Central memory CD4-positive, alpha-beta T cell (primary cell): ENCODE measurements around the gene GRM4.
"Not testable (repeated sequence)": the region's sequence is repeated elsewhere in the genome, so short reads cannot be mapped to it uniquely, and the experiment has no call there.

Experiments
- DNase-seq: peaks from one replicate; pipeline ENCODE4 v3.0.0; 2022

GRM4 gene

DNA sequence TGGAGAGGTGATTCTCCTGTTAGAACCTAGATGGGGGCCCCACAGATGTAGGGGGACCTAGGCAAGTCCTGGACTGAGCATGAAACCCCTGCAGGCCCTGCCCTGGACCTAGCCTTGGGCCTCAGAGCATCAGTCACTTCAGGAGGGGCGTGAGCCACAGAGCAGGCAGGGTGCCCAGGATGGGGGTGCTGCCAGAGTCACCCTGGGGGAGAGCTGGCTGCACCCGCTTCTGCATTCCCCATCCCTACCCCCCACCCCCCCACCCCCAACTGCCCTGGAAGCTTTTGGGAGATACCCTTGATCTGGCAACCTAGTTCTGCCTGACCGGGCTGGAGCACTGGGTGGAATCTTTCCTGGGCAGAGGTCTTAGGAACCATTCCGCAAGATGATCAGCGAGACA is 125.6 kb downstream of the GRM4 start:
- no peak for DNase-seq

DNA sequence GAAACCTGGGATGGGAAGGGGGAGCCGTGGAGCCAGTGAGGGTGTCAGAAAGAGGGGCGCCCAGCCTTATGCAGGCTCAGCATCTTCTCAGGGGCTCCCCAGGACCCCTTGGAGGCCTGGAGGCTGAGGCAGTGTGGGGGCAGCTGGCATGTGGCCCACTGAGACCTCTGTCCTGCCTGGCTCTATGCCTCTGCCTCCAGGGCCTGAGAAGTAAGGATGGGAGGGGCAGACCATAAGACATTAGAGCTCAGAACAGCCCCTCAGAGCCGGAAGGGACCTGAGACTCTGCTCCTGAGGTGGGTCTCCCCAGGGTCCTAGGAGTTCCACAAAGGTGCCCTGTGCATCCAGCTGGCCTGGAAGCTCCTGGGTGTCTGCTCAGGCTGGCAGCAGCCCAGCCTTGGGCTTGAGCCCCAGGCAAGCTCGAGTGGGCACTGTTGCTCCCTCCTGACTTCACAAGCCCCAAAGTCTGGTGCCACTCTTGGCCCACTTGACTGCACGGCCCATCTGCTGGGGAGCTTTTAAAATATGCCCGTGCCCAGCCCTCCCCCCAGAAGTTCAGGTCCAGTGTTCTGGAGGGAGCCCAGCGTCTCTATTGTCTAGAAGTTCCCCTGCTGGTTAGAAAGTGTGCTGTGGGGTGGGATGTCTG is 126.8 kb downstream of the GRM4 start:
- DNase-seq: no peak

DNA sequence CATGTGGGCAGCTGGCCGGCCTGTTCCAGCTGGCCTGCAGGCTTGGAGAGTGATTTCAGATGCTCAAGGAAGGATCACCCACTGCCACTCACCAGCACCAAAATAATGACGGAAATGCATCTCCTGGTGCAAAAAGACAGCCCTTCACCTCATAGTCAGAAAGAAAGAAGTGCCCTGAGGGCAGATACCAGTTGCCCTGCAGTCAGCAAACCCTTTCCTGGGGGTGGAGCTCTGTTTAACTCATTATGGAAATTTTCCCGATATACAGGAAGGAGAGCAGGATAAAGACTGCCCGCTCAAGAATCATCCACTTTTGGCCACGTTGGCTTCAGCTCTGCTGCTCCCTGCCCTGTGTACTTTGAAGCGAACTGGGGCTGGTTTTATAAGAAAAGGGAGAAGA is 127.9 kb downstream of the GRM4 start:
- DNase-seq: no peak

DNA sequence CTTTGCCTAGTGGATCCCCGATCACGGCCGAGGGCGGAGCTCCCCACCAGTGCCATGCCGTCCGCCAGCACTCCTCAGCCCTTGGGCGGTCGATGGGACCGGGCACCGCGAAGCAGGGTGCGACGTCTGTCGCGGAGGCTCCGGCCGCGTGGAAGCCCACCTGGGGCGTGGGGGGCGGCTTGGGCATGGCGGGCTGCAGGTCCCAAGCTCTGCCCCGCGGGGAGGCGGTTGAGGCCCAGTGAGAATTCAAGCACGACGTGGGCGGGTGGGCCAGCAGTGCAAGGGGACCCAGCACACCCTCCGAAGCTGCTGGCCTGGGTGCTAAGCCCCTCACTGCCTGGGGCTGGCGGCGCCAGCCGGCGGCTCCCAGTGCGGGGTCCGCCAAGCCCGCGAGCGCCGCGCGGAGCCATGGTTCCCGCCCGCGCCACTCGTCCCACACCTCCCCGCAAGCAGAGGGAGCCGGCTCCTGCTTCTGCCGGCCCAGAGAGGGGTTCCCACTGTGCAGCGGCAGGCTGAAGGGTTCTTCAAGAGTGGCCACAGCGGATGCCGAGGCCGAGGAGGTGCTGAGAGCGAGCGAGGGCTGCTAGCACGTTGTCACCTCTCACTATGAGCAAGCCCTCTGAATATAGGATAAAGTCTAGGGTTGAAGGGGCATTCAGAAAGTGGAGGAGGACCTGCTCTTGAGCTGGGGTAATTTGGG is 128.6 kb downstream of the GRM4 start:
- DNase-seq: no peak

DNA sequence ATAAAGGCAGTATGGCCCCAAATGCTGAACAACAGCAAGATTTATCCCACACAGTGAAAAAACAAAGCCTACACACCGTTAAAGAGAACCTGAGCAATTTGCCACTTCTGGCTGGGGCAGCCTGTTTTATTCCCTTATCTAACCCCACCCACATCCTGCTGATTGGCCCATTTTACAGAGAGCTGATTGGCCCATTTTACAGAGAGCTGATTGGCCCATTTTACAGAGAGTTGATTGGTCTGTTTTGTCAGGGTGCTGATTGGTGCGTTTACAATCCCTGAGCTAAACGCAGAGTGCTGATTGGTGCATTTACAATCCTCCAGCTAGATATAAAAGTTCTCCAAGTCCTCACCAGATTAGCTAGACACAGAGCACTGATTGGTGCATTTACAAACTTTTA is 129.3 kb downstream of the GRM4 start:
- not testable (repeated sequence) for DNase-seq

DNA sequence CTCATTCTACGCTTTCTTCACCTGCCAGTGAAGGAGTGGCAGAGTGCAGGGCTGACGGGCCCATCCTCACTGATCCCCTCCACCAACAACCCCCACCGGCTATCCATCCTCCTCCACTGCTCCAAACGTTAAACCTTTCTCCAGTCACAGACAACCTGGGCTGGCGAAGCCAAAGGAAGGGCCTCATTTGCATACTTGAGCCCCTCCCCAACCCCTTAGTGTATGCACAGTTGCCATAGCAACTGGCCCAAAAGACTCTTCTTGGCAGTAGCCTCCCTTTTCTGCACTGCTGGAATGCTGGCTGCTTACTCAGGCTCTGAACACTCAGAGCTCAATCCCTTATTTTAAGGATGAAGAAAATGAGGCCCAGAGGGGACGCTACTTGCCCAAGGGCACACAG is 130.3 kb downstream of the GRM4 start:
- no peak for DNase-seq

DNA sequence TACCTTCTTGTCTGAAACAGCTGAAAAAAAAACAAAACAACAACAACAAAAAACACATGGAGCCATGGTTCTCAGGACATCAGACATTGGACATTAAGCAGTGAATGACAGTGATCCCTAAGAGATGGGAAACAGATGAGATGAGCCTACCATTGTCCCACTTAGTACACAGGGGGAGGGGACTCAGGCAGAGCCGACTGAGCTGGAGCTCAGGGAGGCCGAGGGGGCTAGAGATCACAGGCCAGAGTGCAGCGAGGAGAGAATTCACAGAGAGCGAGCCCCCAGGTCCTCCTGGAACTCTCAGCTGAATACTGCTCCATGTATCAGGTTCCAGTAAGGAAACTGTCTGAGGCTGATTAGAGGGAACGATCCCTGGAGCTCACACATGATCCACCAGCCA is 134.6 kb downstream of the GRM4 start:
- DNase-seq: no peak

DNA sequence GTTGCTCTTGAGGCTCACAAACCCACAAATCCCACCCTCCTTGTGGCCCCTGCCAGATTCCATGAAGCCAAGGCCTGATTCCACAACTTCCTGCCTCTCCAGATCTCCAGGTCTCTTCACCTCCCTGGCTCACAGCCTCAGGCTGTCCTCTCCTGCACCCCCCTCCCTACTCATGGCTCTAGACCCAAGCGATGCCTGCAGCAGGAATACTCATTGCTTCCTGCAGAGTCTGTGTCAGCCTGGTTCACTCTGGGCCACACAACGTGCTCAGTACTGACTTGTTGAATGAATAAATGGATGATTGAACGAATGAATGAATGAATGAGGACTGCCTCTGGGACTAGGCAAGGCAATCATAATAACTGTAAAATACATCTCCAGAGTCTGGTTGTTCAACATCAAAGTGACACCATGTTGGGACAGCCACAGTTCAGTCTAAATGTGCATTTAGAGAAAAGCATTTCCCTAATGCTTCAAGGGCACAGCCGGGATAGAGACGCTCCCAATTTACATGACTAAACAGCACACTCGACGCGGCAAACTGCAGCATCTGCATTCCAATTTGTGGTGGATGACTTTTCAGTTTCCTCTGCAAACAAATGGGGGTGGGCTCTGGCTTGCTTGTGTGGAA is 139.9 kb downstream of the GRM4 start:
- DNase-seq: no peak

DNA sequence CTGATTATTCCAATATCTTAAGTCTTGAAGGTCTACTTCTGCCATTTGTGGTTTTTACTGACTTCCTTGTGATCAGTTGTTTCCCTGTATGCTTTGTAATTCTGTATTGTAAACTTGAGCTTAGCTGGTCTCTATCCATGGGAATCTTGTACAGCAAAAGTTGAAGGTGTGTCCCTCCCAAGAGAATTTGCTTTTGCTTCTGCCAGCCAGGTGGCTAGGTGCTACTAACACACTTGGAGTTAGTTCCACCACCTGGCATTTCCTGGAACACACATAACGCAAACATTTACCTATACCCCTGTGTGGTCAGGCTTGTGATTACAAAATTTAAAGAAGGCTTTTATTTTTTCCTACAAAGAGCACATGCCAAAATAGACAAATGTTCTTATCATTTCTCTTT is 141.2 kb downstream of the GRM4 start:
- DNase-seq: no peak

DNA sequence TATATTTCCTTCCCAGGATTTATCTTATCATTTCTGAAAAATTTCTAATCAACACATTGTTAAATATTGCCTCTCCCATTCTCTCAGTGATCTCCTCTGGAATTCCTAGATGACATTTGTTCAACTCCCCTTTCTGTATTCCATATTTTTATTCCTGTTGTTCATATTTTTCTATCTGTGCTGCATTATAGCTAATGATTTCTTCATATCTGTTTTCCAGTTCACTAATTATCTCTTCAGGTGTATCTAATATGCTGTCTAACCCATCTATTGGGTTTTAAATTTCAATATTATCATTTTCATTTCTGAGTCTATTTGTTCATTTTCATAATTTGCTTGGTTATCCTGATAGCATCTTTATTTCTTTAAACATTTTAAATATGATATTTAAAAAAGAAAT is 141.9 kb downstream of the GRM4 start:
- no peak for DNase-seq

DNA sequence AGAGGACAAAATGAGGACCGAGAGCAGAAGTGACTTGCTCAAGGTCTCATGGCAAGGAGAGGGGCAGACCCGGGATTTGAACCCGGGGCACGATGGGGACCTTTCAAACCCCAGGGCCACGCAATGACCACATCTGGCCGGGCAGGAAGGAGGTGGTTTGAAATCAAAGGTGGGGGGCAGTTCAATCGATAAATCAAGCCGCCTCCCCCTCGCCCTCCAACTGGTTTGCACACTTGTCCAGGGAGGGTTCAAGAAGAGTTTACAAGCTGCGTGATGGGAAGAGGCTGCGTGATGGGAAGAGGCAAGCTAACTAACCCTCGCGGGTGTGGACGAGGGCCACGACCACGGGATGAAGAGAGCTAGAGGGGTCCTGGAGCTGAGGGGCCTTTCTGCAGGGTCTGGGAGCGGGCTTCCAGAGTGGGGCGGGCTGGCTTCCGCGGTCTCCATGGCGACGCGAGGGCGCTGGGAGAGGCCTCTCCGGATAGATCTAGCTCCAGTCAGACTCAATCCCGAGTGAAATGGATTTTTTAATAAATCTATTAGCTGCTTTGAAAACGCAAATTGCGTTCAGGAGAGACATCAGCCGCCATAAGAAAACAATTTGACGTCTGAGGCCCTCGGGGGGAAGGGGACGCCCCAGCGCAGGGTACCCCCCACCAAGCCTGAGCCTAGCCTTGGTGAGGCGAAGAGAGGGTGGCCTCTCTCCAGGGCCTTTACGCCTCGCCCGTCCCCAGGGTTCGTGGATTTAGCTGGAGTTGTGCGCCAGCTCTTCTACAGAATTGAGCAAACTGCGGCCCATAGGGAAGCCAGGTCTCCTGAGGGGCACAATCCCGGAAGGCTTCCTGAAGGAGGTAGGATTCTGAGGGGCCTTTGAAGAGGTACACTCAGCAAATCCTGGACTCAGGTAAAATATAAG is 143.9 kb downstream of the GRM4 start:
- no peak for DNase-seq

DNA sequence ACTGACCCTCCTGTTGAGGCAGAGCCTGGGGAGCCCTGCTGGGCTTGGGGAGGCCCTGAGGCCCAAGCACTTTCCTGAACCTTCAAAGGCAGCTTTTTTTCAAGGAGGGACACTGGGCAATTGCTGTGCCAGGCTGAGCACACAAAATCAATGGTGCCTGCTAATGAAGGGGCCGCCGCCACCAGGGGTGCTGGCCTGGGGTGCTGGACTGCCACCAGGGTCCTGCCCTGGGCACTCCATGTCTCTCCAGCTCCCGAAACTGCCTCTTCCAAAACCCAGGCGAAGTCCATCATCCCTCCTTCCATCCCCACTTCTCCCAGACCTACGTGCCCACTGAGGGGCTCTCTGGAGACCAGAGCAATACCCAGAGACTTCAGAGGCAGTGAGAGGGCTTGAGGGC is 145.6 kb downstream of the GRM4 start:
- no peak for DNase-seq

DNA sequence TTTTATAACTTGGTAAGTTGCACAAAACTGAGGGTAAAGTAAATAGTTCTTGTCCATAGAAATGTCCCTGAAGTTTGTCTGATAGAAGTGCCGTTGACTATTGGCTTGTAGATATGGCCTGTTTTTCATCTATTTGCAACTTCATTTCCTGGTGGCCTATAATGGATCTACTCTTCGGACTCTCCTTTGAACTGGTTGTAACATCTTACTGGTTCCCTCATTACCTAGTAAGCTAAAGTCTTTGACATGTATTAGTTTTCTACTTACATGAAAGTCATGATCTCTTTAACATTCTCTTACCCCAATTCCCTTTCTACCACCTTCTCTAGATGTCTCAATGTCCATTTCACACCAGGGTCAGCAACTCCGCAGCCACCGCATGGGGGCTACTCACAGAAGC is 146.3 kb downstream of the GRM4 start:
- DNase-seq: no peak

DNA sequence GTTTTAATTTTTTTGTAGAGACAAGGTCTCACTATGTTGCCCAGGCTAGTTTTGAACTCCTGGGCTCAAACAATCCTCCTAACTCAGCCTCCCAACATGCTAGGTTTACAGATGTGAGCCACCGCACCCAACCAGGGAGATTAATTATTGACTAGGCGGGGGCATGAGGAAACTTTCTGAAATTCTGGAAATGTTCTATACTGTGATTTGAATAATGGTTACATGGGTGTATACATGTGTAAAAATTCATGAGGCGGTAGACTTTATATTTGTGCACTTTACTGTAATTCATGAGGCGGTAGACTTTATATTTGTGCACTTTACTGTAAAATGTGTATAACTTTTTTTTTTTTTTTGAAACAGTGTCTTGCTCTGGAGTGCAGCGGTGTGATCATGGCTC is 147.2 kb downstream of the GRM4 start:
- no peak for DNase-seq

DNA sequence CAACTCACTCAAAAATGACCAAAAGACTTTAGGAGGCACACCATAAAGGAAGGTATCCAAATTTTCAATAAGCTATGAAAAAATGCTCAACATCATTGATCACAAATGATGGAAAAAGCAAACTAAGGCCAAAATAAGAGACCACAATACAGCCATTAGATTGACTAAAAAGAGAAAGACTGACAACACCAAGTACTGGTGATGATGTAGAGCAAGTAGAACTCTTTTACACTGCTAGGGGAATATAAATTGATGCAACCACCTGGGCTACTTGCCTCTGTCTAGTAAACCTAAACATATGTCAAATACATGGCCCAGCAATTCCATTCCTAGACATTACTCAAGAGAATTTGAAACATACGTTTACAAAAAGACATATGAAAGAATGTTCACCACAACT is 148.6 kb downstream of the GRM4 start:
- no peak for DNase-seq

DNA sequence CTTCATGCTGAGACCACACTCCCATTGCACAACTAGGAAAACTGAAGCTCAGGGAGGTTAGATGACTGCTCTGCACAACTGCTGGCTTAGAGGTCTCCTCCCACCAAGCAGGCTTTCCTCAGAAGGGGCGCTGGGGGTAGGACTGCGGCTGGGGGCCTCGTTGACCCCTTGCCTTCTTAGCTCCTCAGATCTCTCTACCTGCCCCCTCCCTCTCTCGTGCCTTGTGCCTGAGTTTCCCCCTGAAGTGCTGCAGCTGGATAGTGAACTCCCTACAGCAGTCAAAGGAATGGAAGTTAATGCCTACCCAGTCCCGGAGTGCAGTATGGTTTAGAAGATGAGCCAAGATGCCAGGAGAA is 149.8 kb downstream of the GRM4 start:
- DNase-seq: no peak

DNA sequence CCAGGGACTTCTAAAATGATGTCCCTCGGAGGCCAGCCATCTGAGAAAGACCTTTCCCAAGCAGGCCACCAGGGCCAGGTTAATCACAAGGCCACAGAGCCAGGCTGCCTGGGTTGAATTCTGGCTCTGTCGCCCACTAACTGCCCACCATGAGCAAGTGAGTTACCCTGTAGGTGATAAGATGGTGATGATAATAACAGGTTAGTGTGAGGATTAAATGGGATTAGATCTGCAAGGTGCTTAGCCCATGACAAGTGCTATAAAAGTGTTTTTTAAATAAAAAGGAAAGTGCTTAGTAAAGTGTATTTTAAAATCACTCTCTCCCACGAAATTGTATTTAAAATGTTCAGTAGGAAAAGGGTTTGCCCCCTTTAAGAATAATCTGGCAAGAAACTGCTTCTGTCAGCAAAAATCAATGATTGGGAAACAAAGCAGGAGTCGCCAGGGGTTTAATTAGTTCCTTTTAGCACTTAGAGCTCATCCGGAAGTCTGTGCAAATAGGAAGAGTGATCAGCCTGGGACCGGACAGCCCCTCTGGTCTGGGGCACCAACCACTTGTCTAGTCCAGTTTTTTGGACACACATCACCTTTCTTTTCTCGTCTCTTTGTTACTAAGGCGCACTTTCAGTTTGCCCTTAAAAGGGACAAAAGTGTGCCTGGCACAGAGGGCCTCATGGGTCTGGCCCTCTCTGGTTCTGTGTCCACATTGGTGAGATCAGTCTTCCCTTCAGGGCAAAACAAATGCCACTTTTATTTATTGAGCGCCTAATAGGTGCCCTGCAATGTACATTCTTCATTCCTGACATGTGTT is 150.4 kb downstream of the GRM4 start:
- DNase-seq: no peak

DNA sequence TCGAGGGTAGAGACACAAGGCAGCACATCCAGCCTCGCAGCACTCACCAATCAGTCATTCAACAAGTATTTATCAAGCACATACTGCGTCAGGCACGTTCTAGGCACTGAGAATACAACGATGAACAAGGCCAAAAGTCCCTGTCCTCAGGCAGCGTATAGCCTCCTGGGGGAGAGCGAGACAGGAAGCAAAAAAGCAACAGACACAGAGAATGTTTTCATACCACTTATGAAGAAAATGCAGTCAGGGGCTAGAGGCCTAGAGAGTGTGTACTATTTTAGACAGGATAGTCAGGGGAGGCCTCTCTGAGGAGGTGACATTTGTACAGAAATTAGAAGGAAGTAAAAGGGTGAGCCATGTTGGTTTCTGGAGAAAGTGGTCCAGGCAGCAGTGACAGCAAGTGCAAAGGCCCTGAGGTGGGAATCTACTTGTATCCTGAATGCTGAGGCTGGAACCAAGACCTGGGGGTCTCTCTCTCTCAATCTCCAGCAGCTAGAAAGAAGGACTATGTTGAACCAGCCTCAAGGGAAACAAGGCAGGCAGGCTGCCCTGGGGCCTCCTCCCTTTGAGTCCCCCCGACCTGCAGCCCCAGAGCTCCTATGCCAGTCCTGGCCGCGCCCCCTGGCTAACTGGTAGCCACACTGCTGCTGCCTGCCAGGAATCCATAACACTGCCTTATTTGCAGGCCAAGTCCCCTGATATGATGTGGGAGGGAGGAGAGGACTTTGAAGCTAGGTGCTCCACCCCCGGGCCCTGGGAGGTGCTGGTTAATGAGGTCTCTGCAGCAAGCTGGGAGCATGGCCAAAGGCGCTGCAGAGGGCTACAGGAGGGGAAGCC is 151.2 kb downstream of the GRM4 start:
- no peak for DNase-seq

DNA sequence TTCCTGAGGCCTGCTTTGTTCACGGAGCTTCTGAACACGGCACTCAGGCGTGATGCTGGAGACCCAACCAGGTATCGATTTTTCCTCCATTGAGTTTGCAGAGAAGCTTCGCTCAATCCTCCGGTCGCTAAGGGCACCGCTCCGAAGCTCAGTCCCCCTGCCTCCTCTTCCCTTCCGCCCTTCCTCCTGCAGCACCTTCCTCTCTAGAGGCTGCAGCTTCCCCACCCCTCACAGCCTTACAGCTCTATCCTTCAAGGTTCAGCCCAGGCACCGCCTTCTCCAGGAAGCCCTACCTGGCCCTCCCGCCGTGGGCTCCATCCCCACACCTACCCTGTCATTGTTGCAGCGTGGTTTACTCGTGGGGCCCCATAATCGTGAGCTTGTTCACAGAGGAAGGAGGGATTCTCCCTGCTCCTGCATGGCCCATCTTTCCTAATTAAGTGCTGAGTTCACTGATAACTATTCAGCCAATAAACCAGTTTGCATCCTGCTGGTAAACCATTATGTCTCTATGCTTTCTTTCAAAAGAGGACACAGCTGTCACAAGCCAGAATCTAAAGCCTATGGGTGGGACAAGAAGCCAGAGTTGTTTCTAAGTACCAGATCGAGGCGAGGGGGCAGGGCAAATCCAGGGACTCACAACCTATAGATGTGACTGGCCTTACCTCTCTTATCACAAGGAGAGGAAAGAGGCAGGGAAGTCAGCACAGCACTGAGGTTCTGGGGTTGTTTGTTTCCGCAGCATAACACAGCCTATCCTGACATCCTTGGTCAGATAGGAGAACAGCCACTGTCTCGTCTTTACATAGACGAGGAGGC is 152.0 kb downstream of the GRM4 start:
- no peak for DNase-seq

DNA sequence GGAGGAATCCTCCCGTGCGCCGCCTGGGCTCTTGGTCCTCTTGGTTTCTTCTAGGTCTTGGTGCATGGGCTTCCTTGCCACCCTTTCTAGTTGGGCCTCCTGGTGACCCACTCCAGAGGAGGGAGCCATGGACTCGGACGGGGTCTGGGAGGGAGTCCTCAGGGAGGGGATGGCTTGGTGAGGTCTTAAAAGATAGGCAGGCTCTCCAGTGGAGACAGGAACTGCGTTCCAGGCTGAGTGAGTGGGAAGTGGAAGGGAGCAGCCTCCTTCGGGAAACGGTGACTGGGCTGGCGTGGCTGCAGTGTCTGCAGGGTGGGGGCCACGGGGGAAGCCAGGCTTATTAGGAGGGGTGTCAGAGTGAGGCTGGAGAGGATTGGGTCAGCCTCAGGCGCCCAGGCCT is 152.8 kb downstream of the GRM4 start:
- no peak for DNase-seq

DNA sequence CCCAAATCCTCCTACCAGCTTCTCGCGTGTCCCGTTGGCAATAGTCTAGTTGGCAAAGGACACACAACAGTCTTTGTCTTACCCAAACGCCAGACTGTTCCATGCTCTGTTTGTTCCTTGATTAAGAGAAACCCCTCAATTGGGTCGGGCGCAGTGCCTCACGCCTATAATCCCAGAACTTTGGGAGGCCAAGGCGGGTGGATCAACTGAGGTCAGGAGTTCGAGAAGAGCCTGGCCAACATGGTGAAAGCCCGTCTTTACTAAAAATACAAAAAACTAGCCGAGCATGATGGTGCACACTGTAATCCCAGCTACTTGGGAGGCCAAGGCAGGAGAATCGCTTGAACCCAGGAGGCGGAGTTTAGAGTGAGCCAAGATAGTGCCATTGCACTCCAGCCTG is 153.7 kb downstream of the GRM4 start:
- DNase-seq: no peak
